ENCODE measurements around the gene ATXN7L1. TPM values are rescaled to one million over a fixed set of nuclear protein-coding genes. Genes with fewer than 3 reads are reported as not detected.

The ATXN7L1 gene
- total RNA-seq, 6 experiments from 2014 or later, result 7.1 to 15.7 (median 11.0) TPM

- TF ChIP-seq CTCF (IDR thresholded peaks at IDR 0.05) (no peak), POLR2A (IDR thresholded peaks at IDR 0.05) (no peak)
- no peak overlapping the region for H3K4me3 ChIP-seq
- ATAC-seq (no peak), DNase-seq (peak in 1 of 3 donors; percentile 28)
- H3K4me1 ChIP-seq, result peaks cover 0 to 5% (median 0%) of the 10 kb centered on the region in 4 donors
- no peaks in the 10 kb centered on the region for H3K27me3 ChIP-seq
- H3K9me3 ChIP-seq, result no peaks in the 10 kb centered on the region
- intact Hi-C loops (cut with DNase I), result no loop called here
- WGBS (ENCODE audit: insufficient coverage, low coverage, low lambda C conversion rate, missing lambda C conversion rate), result 75% methylated on average over 7 of the region's 10 CpGs
- no peaks in the 10 kb centered on the region for H3K36me3 ChIP-seq
- H3K27ac ChIP-seq, result no peak overlapping the region
Observed at GRCh38 chr7:105782391-105783042, 93.9 kb downstream of the ATXN7L1 start.

GRCh38 chr7:105779856-105780780 lies 96.3 kb downstream of the ATXN7L1 start:
- TF ChIP-seq CTCF (IDR thresholded peaks at IDR 0.05), result no peak
- no peak for TF ChIP-seq POLR2A (IDR thresholded peaks at IDR 0.05)
- DNase-seq (no peak), ATAC-seq (no peak)
- WGBS (ENCODE audit: insufficient coverage, low coverage, low lambda C conversion rate, missing lambda C conversion rate), result 68% methylated on average over 4 of the region's 4 CpGs
- H3K9me3 ChIP-seq, result no peaks in the 10 kb centered on the region
- peaks cover 0 to 14% (median 0%) of the 10 kb centered on the region in 4 donors for H3K4me1 ChIP-seq
- no peak overlapping the region for H3K27ac ChIP-seq
- intact Hi-C loops (cut with DNase I), result no loop called here
- H3K27me3 ChIP-seq, result no peaks in the 10 kb centered on the region
- no peaks in the 10 kb centered on the region for H3K36me3 ChIP-seq
- H3K4me3 ChIP-seq, result no peak overlapping the region

GRCh38 chr7:105778956-105779355 lies 97.4 kb downstream of the ATXN7L1 start:
- H3K36me3 ChIP-seq, result no peaks in the 10 kb centered on the region
- no peak overlapping the region for H3K4me3 ChIP-seq
- ATAC-seq (no peak), DNase-seq (no peak)
- no peak overlapping the region for H3K27ac ChIP-seq
- H3K27me3 ChIP-seq, result no peaks in the 10 kb centered on the region
- H3K4me1 ChIP-seq, result peaks cover 0 to 14% (median 0%) of the 10 kb centered on the region in 4 donors
- TF ChIP-seq POLR2A (IDR thresholded peaks at IDR 0.05) (no peak), CTCF (IDR thresholded peaks at IDR 0.05) (no peak)
- intact Hi-C loops (cut with DNase I), result no loop called here
- WGBS (ENCODE audit: insufficient coverage, low coverage, low lambda C conversion rate, missing lambda C conversion rate), result 100% methylated on average over 2 of the region's 3 CpGs
- no peaks in the 10 kb centered on the region for H3K9me3 ChIP-seq

GRCh38 chr7:105776986-105777910 lies 99.2 kb downstream of the ATXN7L1 start:
- Histone ChIP-seq H3K27ac (peak overlapping the region in 1 of 3 donors; percentile 9), H3K4me1 (peaks cover 0 to 14% (median 0%) of the 10 kb centered on the region in 4 donors), H3K4me3 (no peak overlapping the region), H3K36me3 (no peaks in the 10 kb centered on the region), H3K27me3 (no peaks in the 10 kb centered on the region), H3K9me3 (no peaks in the 10 kb centered on the region)
- ATAC-seq (peak; percentile 28 to 88 (median 48)), DNase-seq (no peak)
- TF ChIP-seq POLR2A (IDR thresholded peaks at IDR 0.05) (no peak), CTCF (IDR thresholded peaks at IDR 0.05) (no peak)
- 37% methylated on average over 10 of the region's 11 CpGs for WGBS (ENCODE audit: insufficient coverage, low coverage, low lambda C conversion rate, missing lambda C conversion rate)
- intact Hi-C loops (cut with DNase I), result no loop called here
